CD4-positive, alpha-beta T cell treated with Interleukin-4 for 1 hour (primary cell): ENCODE data around the gene P2RX2.

Experiments
- DNase-seq, 2 donors: peaks; one replicate each; pipeline ENCODE4 v3.0.0-alpha.2; 2020 to 2022

Gene P2RX2

GRCh38 chr12:132618683-132619043, at the start of gene P2RX2:
TSS of gene P2RX2 (plus strand) at chr12:132618776. CDS start at chr12:132618817, 41 bp downstream.
- DNase-seq, result no peak

GRCh38 chr12:132568826-132569480, 49.6 kb upstream of the P2RX2 start:
- no peak for DNase-seq

- DNase-seq, result no peak
These were observed 48.6 kb upstream of the P2RX2 start for GRCh38 chr12:132569856-132570480.

- no peak for DNase-seq
These were observed 47.9 kb upstream of the P2RX2 start for GRCh38 chr12:132570635-132571034.

GRCh38 chr12:132571051-132571450, 47.5 kb upstream of the P2RX2 start:
- no peak for DNase-seq

- no peak for DNase-seq
These were observed 47.0 kb upstream of the P2RX2 start for GRCh38 chr12:132571598-132571997.

- DNase-seq, result no peak
These were observed 46.5 kb upstream of the P2RX2 start for GRCh38 chr12:132572106-132572505.

- no peak for DNase-seq
These were observed 45.5 kb upstream of the P2RX2 start for GRCh38 chr12:132572801-132573760.

GRCh38 chr12:132574271-132574996, 44.1 kb upstream of the P2RX2 start:
- DNase-seq, result no peak

- DNase-seq, result no peak
These were observed 42.9 kb upstream of the P2RX2 start for GRCh38 chr12:132575661-132576060.

GRCh38 chr12:132576701-132577100, 41.9 kb upstream of the P2RX2 start:
- DNase-seq, result no peak

GRCh38 chr12:132577191-132577920, 41.2 kb upstream of the P2RX2 start:
- DNase-seq, result no peak

GRCh38 chr12:132578118-132578517, 40.5 kb upstream of the P2RX2 start:
- DNase-seq, result no peak

GRCh38 chr12:132578826-132579225, 39.8 kb upstream of the P2RX2 start:
- no peak for DNase-seq

- DNase-seq, result no peak
These were observed 38.8 kb upstream of the P2RX2 start for GRCh38 chr12:132579744-132580143.

GRCh38 chr12:132580701-132581292, 37.8 kb upstream of the P2RX2 start:
- no peak for DNase-seq

- DNase-seq, result no peak
These were observed 37.1 kb upstream of the P2RX2 start for GRCh38 chr12:132581348-132582057.

GRCh38 chr12:132582058-132582420, 36.5 kb upstream of the P2RX2 start:
- DNase-seq, result no peak

GRCh38 chr12:132582582-132583410, 35.8 kb upstream of the P2RX2 start:
- DNase-seq, result no peak

GRCh38 chr12:132583411-132583710, 35.2 kb upstream of the P2RX2 start:
- DNase-seq, result no peak

- DNase-seq, result no peak
These were observed 34.8 kb upstream of the P2RX2 start for GRCh38 chr12:132583736-132584135.
